Spleen (tissue), 11 donors: Measurements from ENCODE around the gene MST1R. TPM values are rescaled to one million over a fixed set of nuclear protein-coding genes. Genes with fewer than 3 reads are reported as not detected.

ENCODE experiments used
- DNase-seq: peaks from one replicate; pipeline ENCODE4 v3.0.0-alpha.2; 2020
- H3K27ac ChIP-seq, 8 donors: fragments of 200-600 bp; sonication (generic) in 7 of 8; 1 replicate in 4 of 8; 2 replicates in 4 of 8; pipeline versions ENCODE4 v1.5.0 to v1.8.0; 2016 to 2021; ENCODE audit warnings: inconsistent platforms in 4 of 8, mild to moderate bottlenecking in 4 of 8, moderate library complexity in 1 of 8
- H3K27me3 ChIP-seq, 7 donors: fragments of 200-600 bp; sonication (generic) in 6 of 7; replicated peaks in 1 of 7; 1 replicate in 4 of 7; 2 replicates in 3 of 7; pipeline versions ENCODE4 v1.5.0 to v1.8.0; 2016 to 2021; ENCODE audit warnings: inconsistent platforms in 3 of 7, mild to moderate bottlenecking in 1 of 7
- H3K36me3 ChIP-seq, 6 donors: fragments of 200-600 bp; sonication (generic) in 5 of 6; 1 replicate in 4 of 6; 2 replicates in 2 of 6; pipeline versions ENCODE4 v1.5.0 to v1.8.0; 2016 to 2021; ENCODE audit warnings: inconsistent platforms in 2 of 6
- H3K4me1 ChIP-seq, 6 donors: fragments of 200-600 bp; sonication (generic) in 5 of 6; 1 replicate in 3 of 6; 2 replicates in 3 of 6; pipeline versions ENCODE4 v1.5.0 to v1.8.0; 2016 to 2021; ENCODE audit warnings: inconsistent platforms in 3 of 6
- H3K4me3 ChIP-seq, 8 donors: fragments of 200-600 bp; sonication (generic) in 7 of 8; 1 replicate in 4 of 8; 2 replicates in 4 of 8; pipeline versions ENCODE4 v1.5.0 to v1.8.0; 2016 to 2021; ENCODE audit warnings: inconsistent platforms in 4 of 8, mild to moderate bottlenecking in 4 of 8, moderate library complexity in 2 of 8
- H3K9me3 ChIP-seq, 8 donors: fragments of 200-600 bp; sonication (generic) in 7 of 8; 1 replicate in 4 of 8; 2 replicates in 4 of 8; pipeline versions ENCODE4 v1.5.0 to v1.8.0; 2016 to 2021; ENCODE audit warnings: inconsistent platforms in 4 of 8
- POLR2A ChIP-seq, 3 donors: fragments of 450-650 bp; IDR thresholded peaks; one replicate each; pipeline ENCODE4 v1.5.1; 2017; ENCODE audit warnings: antibody characterized with exemption in 3 of 3, mild to moderate bottlenecking in 1 of 3
- POLR2AphosphoS5 ChIP-seq, 3 donors: sonication (generic); formaldehyde crosslinking; IDR thresholded peaks; one replicate each; pipeline ENCODE4 v1.5.1; 2017; ENCODE audit warnings: antibody characterized with exemption in 3 of 3
- WGBS, 5 donors: extraction: QIAGEN DNeasy Blood & Tissue Kit in 3 of 5; methylation state at CpG; one replicate each; pipeline versions ENCODE4 v1.1.5 to v1.1.7; 2013 to 2018; 5-methylcytosine and 5-hydroxymethylcytosine counted together
- intact Hi-C: fragments of 100-400 bp; cut with DNase I; formaldehyde crosslinking; loops from one replicate; pipeline ENCODE4 v1.15.0; 2023; ENCODE audit warnings: low total_unique reads
- polyA plus RNA-seq, 3 donors: library from polyadenylated mRNA; stranded (reverse); fragments of 200-250 nt; gene quantifications; one replicate each; pipeline ENCODE4 v1.2.1, GENCODE V29; 2013
- total RNA-seq, 7 donors: library from RNA; depleted of rRNA in 3 of 7; stranded (reverse); fragments of >200 nt in 3 of 7; fragmentation: NEBNext Ultra II Directional in 4 of 7; extraction: Animal tissue kit (Norgen Biotek cat#: 25700) in 4 of 7; gene quantifications; one replicate each; pipeline versions ENCODE4 v1.1.0 to v1.2.1, GENCODE V29; 2016 to 2021
- TF ChIP-seq, protein P1 (sequence below), 11 experiments: fragments of 200-600 bp in 7 of 11; fragments of 450-650 bp in 4 of 11; sonication (generic) in 4 of 11; IDR thresholded peaks in 8 of 11; conservative IDR thresholded peaks in 3 of 11; 1 replicate in 7 of 11; 2 replicates in 4 of 11; pipeline versions ENCODE4 v1.4.0 to v1.8.0; 2016 to 2021; ENCODE audit warnings: antibody characterized with exemption in 11 of 11, inconsistent platforms in 4 of 11, mild to moderate bottlenecking in 1 of 11
- donor health status: healthy with polysubstance abuse.
- donor health status: DM: no; HTN: no; CAD: no; lungs with moderate emphysema.
- donor health status: DM: no; HTN: no; CAD: no.
- donor health status: Bipolar disorder and iron deficiency.
- donor health status: healthy.
- donor health status: DM: no; HTN: no; CAD: no.
- donor health status: DM: yes; HTN: yes; CAD: no.

The MST1R gene
- total and polyA plus RNA-seq, 10 donors, result 1.1 to 7.7 (median 3.0) TPM

DNA sequence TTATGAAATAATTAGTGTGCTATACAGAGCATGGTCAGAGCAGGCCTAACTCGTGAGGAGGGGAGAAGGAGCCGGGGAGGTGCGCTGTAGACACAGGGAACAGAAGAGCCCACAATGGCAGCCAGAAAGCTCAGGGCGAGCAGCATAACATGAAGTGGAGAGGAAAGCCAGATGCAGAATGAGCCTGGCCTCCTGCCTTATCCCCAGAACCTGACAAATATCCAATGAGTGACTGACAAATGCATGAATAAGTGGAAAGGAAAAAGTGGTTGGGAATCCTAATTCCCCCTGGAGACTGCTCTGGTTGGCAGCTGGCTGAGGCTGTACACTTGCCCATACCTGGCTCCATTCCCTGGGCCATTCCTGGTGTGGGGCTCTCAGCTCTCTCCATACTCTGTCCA is 9.2 kb upstream of the MST1R start:
- no peak overlapping the region for H3K27ac ChIP-seq
- no peak overlapping the region for H3K4me3 ChIP-seq
- no peaks in the 10 kb centered on the region for H3K9me3 ChIP-seq
- intact Hi-C loops, result no loop called here
- H3K4me1 ChIP-seq, result peaks cover 0 to 3% (median 0%) of the 10 kb centered on the region in 6 donors
- H3K27me3 ChIP-seq, result no peaks in the 10 kb centered on the region
- WGBS, 5 donors, result 87 to 99% (median 98%) methylated on average over 4 of the region's 4 CpGs
- peaks cover 0 to 54% (median 31%) of the 10 kb centered on the region in 6 donors for H3K36me3 ChIP-seq
- TF ChIP-seq, protein P1, sequence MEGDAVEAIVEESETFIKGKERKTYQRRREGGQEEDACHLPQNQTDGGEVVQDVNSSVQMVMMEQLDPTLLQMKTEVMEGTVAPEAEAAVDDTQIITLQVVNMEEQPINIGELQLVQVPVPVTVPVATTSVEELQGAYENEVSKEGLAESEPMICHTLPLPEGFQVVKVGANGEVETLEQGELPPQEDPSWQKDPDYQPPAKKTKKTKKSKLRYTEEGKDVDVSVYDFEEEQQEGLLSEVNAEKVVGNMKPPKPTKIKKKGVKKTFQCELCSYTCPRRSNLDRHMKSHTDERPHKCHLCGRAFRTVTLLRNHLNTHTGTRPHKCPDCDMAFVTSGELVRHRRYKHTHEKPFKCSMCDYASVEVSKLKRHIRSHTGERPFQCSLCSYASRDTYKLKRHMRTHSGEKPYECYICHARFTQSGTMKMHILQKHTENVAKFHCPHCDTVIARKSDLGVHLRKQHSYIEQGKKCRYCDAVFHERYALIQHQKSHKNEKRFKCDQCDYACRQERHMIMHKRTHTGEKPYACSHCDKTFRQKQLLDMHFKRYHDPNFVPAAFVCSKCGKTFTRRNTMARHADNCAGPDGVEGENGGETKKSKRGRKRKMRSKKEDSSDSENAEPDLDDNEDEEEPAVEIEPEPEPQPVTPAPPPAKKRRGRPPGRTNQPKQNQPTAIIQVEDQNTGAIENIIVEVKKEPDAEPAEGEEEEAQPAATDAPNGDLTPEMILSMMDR (IDR thresholded peaks at IDR 0.05 in 8 of 11, conservative IDR thresholded peaks at IDR 0.05 in 3 of 11), result no peak
- no peak for TF ChIP-seq POLR2A (IDR thresholded peaks at IDR 0.05)
- TF ChIP-seq POLR2AphosphoS5 (IDR thresholded peaks at IDR 0.05), result no peak
- DNase-seq, result no peak

DNA sequence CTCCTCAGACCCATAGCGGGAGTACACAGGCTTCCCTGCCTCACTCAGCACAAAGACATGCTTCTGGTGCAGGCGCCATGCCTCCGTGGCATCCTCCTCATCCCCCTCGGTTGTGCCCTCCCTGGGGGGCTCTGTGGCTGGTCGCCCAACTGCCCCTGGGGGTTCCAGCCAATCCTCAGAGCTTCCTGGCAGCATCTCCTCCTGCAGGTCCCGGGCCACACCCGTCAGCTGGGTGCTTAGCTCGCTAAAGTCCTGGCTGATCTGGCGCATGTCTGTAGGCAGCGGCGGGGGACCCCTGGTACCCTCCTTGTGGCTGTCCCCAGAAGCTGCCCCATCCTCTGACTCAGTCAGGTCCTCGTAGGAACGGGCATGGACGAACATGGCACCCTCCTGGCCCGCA is 7.9 kb upstream of the MST1R start:
- WGBS, 5 donors, result 91 to 96% (median 92%) methylated on average over 4 to 15 of the region's 15 CpGs
- peaks cover 0 to 4% (median 1%) of the 10 kb centered on the region in 6 donors for H3K4me1 ChIP-seq
- H3K27ac ChIP-seq, result no peak overlapping the region
- TF ChIP-seq POLR2AphosphoS5 (IDR thresholded peaks at IDR 0.05), result no peak
- no peak for TF ChIP-seq POLR2A (IDR thresholded peaks at IDR 0.05)
- TF ChIP-seq, protein P1 (IDR thresholded peaks at IDR 0.05 in 8 of 11, conservative IDR thresholded peaks at IDR 0.05 in 3 of 11), result no peak
- H3K9me3 ChIP-seq, result no peaks in the 10 kb centered on the region
- H3K36me3 ChIP-seq, result peaks cover 0 to 54% (median 31%) of the 10 kb centered on the region in 6 donors
- no peak overlapping the region for H3K4me3 ChIP-seq
- no peaks in the 10 kb centered on the region for H3K27me3 ChIP-seq
- intact Hi-C loops, result no loop called here
- no peak for DNase-seq

DNA sequence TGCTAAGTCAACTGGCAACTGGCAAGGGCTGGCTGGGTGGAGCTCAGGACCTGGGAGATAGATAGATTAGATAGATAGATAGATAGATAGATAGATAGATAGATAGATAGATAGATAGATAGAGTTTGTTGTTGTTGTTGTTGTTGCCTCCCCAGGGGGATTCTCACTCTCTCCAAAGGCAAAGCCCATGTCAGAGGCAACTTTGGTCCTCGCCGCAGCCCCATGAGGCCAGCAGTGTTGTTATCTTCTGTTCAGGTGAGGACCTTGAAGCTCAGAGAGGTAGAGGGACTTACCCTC is 7.4 kb upstream of the MST1R start:
- peaks cover 0 to 54% (median 31%) of the 10 kb centered on the region in 6 donors for H3K36me3 ChIP-seq
- no peak overlapping the region for H3K4me3 ChIP-seq
- H3K27me3 ChIP-seq, result no peaks in the 10 kb centered on the region
- peaks cover 3 to 9% (median 6%) of the 10 kb centered on the region in 6 donors for H3K4me1 ChIP-seq
- WGBS, 5 donors, result 90 to 100% (median 97%) methylated on average over 2 of the region's 2 CpGs
- TF ChIP-seq POLR2AphosphoS5 (IDR thresholded peaks at IDR 0.05) (no peak), POLR2A (IDR thresholded peaks at IDR 0.05) (no peak)
- TF ChIP-seq, protein P1 (IDR thresholded peaks at IDR 0.05 in 8 of 11, conservative IDR thresholded peaks at IDR 0.05 in 3 of 11), result no peak
- no peak for DNase-seq
- no peaks in the 10 kb centered on the region for H3K9me3 ChIP-seq
- intact Hi-C loops, result no loop called here
- H3K27ac ChIP-seq, result no peak overlapping the region

DNA sequence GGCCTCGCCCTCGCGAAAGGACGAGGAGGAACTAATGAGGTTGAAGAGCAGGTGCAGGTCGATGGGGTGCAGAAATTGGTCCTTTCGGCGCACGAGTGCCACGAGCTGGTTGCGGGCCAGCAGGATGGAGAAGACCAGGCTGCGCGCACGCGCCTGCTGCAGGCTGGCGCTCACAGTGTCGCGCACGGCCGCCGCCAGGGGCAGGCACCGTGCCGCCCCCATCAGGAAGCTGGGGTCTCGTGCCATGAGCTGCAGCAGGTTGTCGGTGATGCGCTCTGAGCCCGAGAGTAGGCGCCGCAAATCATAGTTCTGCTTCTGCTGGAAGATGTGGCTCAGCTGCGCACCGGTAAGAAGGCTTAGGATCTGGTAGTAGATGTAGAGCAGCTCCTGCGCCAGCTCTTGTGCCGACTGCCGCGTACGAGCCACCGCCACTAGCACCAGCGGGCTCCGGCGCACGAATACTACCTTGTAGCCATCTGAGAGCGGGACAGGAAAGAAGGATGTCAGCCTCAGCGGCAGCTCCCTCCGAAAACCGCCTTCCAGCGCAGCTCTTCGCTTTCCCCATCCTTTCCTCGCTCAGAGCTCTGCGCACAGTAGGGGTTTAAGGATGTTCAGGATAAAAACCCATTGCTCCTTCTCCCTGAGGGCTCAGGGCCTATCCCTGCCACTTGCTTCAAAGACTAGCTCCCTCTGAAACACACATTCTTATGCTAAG is 6.9 kb upstream of the MST1R start:
- 79 to 91% (median 89%) methylated on average over 41 to 48 of the region's 48 CpGs for WGBS, 5 donors
- Histone ChIP-seq H3K27me3 (no peaks in the 10 kb centered on the region), H3K4me1 (peaks cover 5 to 14% (median 12%) of the 10 kb centered on the region in 6 donors), H3K27ac (no peak overlapping the region), H3K36me3 (peaks cover 0 to 50% (median 31%) of the 10 kb centered on the region in 6 donors), H3K9me3 (no peaks in the 10 kb centered on the region), H3K4me3 (no peak overlapping the region)
- DNase-seq, result no peak
- intact Hi-C loops, result no loop called here
- peak in 1 of 3 donors; percentile 4 for TF ChIP-seq POLR2AphosphoS5 (IDR thresholded peaks at IDR 0.05)
- TF ChIP-seq POLR2A (IDR thresholded peaks at IDR 0.05), result no peak
